Measurements from ENCODE around the gene GPR158. TPM values are rescaled to one million over a fixed set of nuclear protein-coding genes. Genes with fewer than 3 reads are reported as not detected.

Gene GPR158
- total RNA-seq, 1 experiment from 2014 or later, result 2.9 TPM

DNA sequence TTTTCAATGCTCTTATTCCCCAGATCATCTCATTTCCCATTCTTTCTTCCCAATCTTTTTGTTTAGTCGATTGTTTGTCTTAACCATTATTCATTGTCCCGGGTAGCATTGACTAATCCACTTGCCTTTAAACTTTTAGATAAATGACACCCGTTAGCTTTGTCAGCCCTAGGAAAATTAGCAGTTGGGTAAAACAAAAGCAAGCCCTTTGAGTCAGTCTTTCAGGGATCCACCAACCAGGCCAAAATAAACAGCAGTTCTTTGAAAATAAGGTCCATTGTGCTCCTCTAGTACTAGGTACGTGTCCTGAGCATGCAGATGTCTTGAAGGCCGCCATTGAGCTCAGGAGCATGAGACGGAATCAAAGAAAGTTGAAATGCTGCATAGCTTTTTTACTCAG lies 389.6 kb downstream of the GPR158 start:
- ATAC-seq, result no peak
- intact Hi-C loops (cut with micrococcal nuclease), result no loop called here
- RAD21 ChIA-PET (ENCODE audit: low non-redundant PET in 1 of 2, low total read pairs in 2 of 2, uncharacterized antibody in 2 of 2, unreplicated experiment in 2 of 2), result no interaction called here
- CTCF ChIA-PET, result no interaction called here
- H3K9me2 ChIP-seq (ENCODE audit: insufficient read depth), result no peaks in the 10 kb centered on the region
- TF ChIP-seq, protein P1, sequence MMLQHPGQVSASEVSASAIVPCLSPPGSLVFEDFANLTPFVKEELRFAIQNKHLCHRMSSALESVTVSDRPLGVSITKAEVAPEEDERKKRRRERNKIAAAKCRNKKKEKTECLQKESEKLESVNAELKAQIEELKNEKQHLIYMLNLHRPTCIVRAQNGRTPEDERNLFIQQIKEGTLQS (IDR thresholded peaks at IDR 0.05), result no peak
- no peak for TF ChIP-seq ZNF274 (IDR thresholded peaks at IDR 0.05; ENCODE audit: low read depth, low read length)
- no peak for TF ChIP-seq YY1 (IDR thresholded peaks at IDR 0.05; ENCODE audit: extremely low read depth, insufficient replicate concordance, low read depth, low read length)
- TF ChIP-seq, protein P2, sequence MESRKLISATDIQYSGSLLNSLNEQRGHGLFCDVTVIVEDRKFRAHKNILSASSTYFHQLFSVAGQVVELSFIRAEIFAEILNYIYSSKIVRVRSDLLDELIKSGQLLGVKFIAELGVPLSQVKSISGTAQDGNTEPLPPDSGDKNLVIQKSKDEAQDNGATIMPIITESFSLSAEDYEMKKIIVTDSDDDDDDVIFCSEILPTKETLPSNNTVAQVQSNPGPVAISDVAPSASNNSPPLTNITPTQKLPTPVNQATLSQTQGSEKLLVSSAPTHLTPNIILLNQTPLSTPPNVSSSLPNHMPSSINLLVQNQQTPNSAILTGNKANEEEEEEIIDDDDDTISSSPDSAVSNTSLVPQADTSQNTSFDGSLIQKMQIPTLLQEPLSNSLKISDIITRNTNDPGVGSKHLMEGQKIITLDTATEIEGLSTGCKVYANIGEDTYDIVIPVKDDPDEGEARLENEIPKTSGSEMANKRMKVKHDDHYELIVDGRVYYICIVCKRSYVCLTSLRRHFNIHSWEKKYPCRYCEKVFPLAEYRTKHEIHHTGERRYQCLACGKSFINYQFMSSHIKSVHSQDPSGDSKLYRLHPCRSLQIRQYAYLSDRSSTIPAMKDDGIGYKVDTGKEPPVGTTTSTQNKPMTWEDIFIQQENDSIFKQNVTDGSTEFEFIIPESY (IDR thresholded peaks at IDR 0.05; ENCODE audit: extremely low read depth, insufficient replicate concordance, low read length), result no peak
- POLR2A ChIA-PET, result no interaction called here
- no peak overlapping the region for H3K9ac ChIP-seq (ENCODE audit: low read length)
- BruUV-seq (replicated peaks), result no TSS peak
- no peak for DNase-seq (ENCODE audit: low read depth, low spot score)
- no peak overlapping the region for H3K27ac ChIP-seq (ENCODE audit: low read depth, low read length)
- H2AFZ ChIP-seq (ENCODE audit: low read depth, low read length, poor library complexity, severe bottlenecking), result no peak overlapping the region
- no peaks in the 10 kb centered on the region for H3K36me3 ChIP-seq (ENCODE audit: control insufficient read depth in 1 of 2, insufficient read depth in 2 of 2, low read length in 2 of 2)
- H3K4me2 ChIP-seq (ENCODE audit: low read length), result no peak overlapping the region
- H3K9me3 ChIP-seq (ENCODE audit: control insufficient read depth in 1 of 2, insufficient read depth in 1 of 2, low read depth in 1 of 2, low read length in 2 of 2), result no peaks in the 10 kb centered on the region
- H4K20me1 ChIP-seq (ENCODE audit: insufficient read depth), result no peaks in the 10 kb centered on the region
- no peaks in the 10 kb centered on the region for H3K4me1 ChIP-seq (ENCODE audit: control insufficient read depth in 1 of 2, insufficient read depth in 2 of 2, low read length in 2 of 2)
- no peak overlapping the region for H3K4me3 ChIP-seq (replicated peaks in 1 of 2; ENCODE audit: low read depth in 1 of 2, low read length in 2 of 2)
- no peaks in the 10 kb centered on the region for H3K79me2 ChIP-seq (ENCODE audit: insufficient read depth, low read length)
- H3K27me3 ChIP-seq (ENCODE audit: insufficient read depth, low read length), result no peaks in the 10 kb centered on the region

DNA sequence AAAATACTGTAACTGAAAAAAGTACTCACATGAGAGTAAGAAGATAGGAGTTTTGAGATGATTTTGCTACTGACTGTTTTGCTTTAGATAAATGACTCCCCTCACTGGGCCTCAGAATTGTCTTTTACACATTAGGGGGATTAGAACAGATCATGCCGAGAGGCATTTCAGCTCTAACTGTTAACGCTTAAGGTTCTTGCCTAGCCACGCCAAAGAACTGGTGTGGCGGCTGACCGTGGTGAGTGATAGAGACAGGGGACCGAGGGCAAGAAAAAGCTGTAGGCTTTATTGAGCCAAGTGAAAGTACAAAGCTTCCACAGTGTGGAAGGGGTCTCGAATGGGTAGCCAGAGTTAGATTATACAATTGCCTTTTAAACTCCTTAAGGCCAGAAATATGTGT lies 390.8 kb downstream of the GPR158 start:
- BruUV-seq (replicated peaks), result no TSS peak
- H2AFZ ChIP-seq (ENCODE audit: low read depth, low read length, poor library complexity, severe bottlenecking), result no peak overlapping the region
- no peaks in the 10 kb centered on the region for H3K79me2 ChIP-seq (ENCODE audit: insufficient read depth, low read length)
- no peaks in the 10 kb centered on the region for H3K9me3 ChIP-seq (ENCODE audit: control insufficient read depth in 1 of 2, insufficient read depth in 1 of 2, low read depth in 1 of 2, low read length in 2 of 2)
- intact Hi-C loops (cut with micrococcal nuclease), result no loop called here
- DNase-seq (ENCODE audit: low read depth, low spot score) (no peak), ATAC-seq (no peak)
- no peaks in the 10 kb centered on the region for H3K27me3 ChIP-seq (ENCODE audit: insufficient read depth, low read length)
- H3K9me2 ChIP-seq (ENCODE audit: insufficient read depth), result no peaks in the 10 kb centered on the region
- TF ChIP-seq, protein P3, sequence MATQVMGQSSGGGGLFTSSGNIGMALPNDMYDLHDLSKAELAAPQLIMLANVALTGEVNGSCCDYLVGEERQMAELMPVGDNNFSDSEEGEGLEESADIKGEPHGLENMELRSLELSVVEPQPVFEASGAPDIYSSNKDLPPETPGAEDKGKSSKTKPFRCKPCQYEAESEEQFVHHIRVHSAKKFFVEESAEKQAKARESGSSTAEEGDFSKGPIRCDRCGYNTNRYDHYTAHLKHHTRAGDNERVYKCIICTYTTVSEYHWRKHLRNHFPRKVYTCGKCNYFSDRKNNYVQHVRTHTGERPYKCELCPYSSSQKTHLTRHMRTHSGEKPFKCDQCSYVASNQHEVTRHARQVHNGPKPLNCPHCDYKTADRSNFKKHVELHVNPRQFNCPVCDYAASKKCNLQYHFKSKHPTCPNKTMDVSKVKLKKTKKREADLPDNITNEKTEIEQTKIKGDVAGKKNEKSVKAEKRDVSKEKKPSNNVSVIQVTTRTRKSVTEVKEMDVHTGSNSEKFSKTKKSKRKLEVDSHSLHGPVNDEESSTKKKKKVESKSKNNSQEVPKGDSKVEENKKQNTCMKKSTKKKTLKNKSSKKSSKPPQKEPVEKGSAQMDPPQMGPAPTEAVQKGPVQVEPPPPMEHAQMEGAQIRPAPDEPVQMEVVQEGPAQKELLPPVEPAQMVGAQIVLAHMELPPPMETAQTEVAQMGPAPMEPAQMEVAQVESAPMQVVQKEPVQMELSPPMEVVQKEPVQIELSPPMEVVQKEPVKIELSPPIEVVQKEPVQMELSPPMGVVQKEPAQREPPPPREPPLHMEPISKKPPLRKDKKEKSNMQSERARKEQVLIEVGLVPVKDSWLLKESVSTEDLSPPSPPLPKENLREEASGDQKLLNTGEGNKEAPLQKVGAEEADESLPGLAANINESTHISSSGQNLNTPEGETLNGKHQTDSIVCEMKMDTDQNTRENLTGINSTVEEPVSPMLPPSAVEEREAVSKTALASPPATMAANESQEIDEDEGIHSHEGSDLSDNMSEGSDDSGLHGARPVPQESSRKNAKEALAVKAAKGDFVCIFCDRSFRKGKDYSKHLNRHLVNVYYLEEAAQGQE (IDR thresholded peaks at IDR 0.05; ENCODE audit: low read depth), result no peak
- POLR2A ChIA-PET, result no interaction called here
- RAD21 ChIA-PET (ENCODE audit: low non-redundant PET in 1 of 2, low total read pairs in 2 of 2, uncharacterized antibody in 2 of 2, unreplicated experiment in 2 of 2), result no interaction called here
- H3K27ac ChIP-seq (ENCODE audit: low read depth, low read length), result no peak overlapping the region
- no peak overlapping the region for H3K9ac ChIP-seq (ENCODE audit: low read length)
- no peak overlapping the region for H3K4me2 ChIP-seq (ENCODE audit: low read length)
- no peaks in the 10 kb centered on the region for H4K20me1 ChIP-seq (ENCODE audit: insufficient read depth)
- H3K36me3 ChIP-seq (ENCODE audit: control insufficient read depth in 1 of 2, insufficient read depth in 2 of 2, low read length in 2 of 2), result no peaks in the 10 kb centered on the region
- H3K4me3 ChIP-seq (replicated peaks in 1 of 2; ENCODE audit: low read depth in 1 of 2, low read length in 2 of 2), result no peak overlapping the region
- CTCF ChIA-PET, result no interaction called here
- H3K4me1 ChIP-seq (ENCODE audit: control insufficient read depth in 1 of 2, insufficient read depth in 2 of 2, low read length in 2 of 2), result no peaks in the 10 kb centered on the region
